Immature natural killer cell (primary cell): ENCODE data around the gene CBY2. TPM values are rescaled to one million over a fixed set of nuclear protein-coding genes. Genes with fewer than 3 reads are reported as not detected.

Experiments used
- DNase-seq, 3 donors: peaks; one replicate each; pipeline ENCODE4 v3.0.0; 2022; ENCODE audit warnings: mixed read lengths in 1 of 3
- H3K27ac Mint-ChIP-seq, 6 donors: one replicate each; pipeline ENCODE4 v1.8.0; 2020; ENCODE audit warnings: mixed read lengths in 6 of 6, mild to moderate bottlenecking in 5 of 6, inconsistent platforms in 4 of 6, moderate library complexity in 3 of 6
- H3K27me3 Mint-ChIP-seq, 3 donors: one replicate each; pipeline ENCODE4 v1.8.0; 2020 to 2021; ENCODE audit warnings: low read depth in 3 of 3, mild to moderate bottlenecking in 3 of 3, mixed read lengths in 3 of 3, moderate library complexity in 3 of 3, inconsistent platforms in 1 of 3
- H3K36me3 Mint-ChIP-seq, 3 donors: one replicate each; pipeline ENCODE4 v1.8.0; 2020; ENCODE audit warnings: mixed read lengths in 3 of 3, inconsistent platforms in 2 of 3, mild to moderate bottlenecking in 2 of 3
- H3K4me1 Mint-ChIP-seq, 2 donors: one replicate each; pipeline ENCODE4 v1.8.0; 2020; ENCODE audit warnings: inconsistent platforms in 2 of 2, mild to moderate bottlenecking in 2 of 2, mixed read lengths in 2 of 2, moderate library complexity in 1 of 2
- H3K4me3 Mint-ChIP-seq, 5 donors: one replicate each; pipeline ENCODE4 v1.8.0; 2020; ENCODE audit warnings: mild to moderate bottlenecking in 5 of 5, mixed read lengths in 5 of 5, inconsistent platforms in 3 of 5, moderate library complexity in 3 of 5
- H3K9me3 Mint-ChIP-seq, 6 donors: one replicate each; pipeline ENCODE4 v1.8.0; 2020; ENCODE audit warnings: mild to moderate bottlenecking in 6 of 6, mixed read lengths in 6 of 6, inconsistent platforms in 4 of 6, moderate library complexity in 3 of 6
- polyA plus RNA-seq, 3 donors: library from polyadenylated mRNA; unstranded; fragments of 300-500 nt; fragmentation: Illumina TruSeq; gene quantifications; one replicate each; pipeline ENCODE4 v1.2.3, GENCODE V29; 2021

The CBY2 gene
- polyA plus RNA-seq, 3 donors from 2014 or later, result not detected

DNA sequence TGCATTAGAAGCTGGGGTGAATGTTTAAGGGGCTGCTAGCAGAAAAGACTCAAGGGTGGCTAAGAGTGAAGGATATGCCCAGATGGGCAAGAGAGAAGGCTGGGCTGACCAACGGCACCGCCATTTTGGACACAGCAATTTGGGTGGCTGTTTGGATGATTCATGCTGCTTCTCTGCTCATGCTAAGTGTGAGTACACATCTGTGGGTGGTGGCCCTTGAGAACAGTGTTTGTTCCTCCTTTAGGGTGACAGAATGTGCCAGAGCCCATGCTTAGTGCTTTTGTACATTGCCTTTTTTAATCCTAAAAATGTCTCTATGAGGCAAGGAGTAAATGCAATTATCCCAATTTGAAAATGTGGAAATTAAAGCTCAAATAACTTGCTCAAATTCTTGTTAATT lies 9.8 kb downstream of the CBY2 start:
- H3K4me3 Mint-ChIP-seq, result no peak overlapping the region
- H3K27me3 Mint-ChIP-seq, result peaks cover 0 to 2% (median 0%) of the 10 kb centered on the region in 3 donors
- no peaks in the 10 kb centered on the region for H3K36me3 Mint-ChIP-seq
- no peak for DNase-seq
- no peaks in the 10 kb centered on the region for H3K9me3 Mint-ChIP-seq
- H3K27ac Mint-ChIP-seq, result no peak overlapping the region
- H3K4me1 Mint-ChIP-seq, result no peaks in the 10 kb centered on the region

DNA sequence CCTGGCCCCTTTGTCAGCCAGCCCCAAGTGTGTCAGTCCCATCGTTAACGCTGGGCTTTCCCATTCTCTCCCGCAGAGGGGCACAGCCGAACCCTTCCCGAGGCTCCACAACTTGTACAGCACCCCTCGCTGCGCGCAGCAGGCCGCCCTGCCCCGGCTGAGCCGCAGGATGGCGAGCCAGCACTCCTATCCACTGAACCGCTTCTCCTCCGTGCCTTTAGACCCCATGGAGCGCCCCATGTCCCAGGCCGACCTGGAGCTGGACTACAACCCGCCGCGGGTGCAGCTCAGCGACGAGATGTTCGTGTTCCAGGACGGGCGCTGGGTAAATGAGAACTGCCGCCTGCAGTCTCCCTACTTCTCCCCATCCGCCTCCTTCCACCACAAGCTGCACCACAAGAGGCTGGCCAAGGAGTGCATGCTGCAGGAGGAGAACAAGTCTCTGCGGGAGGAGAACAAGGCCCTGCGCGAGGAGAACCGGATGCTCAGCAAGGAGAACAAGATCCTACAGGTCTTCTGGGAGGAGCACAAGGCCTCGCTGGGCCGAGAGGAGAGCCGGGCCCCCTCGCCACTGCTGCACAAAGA lies 11.1 kb downstream of the CBY2 start:
- H3K27me3 Mint-ChIP-seq, result peaks cover 0 to 2% (median 0%) of the 10 kb centered on the region in 3 donors
- no peaks in the 10 kb centered on the region for H3K4me1 Mint-ChIP-seq
- H3K36me3 Mint-ChIP-seq, result no peaks in the 10 kb centered on the region
- no peak for DNase-seq
- H3K9me3 Mint-ChIP-seq, result no peaks in the 10 kb centered on the region
- no peak overlapping the region for H3K27ac Mint-ChIP-seq
- no peak overlapping the region for H3K4me3 Mint-ChIP-seq

DNA sequence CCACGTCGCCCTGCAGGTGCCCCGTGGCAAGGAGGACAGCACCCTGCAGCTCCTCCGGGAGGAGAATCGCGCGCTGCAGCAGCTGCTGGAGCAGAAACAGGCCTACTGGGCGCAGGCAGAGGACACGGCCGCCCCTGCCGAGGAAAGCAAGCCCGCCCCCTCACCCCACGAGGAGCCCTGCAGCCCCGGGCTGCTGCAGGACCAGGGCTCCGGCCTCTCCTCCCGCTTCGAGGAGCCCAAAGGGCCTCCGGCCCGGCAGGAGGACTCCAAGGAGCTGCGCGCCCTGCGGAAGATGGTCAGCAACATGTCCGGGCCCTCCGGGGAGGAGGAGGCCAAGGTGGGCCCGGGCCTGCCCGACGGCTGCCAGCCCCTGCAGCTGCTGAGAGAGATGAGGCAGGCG lies 11.6 kb downstream of the CBY2 start:
- DNase-seq, result no peak
- Mint-ChIP-seq H3K4me1 (no peaks in the 10 kb centered on the region), H3K27ac (no peak overlapping the region), H3K36me3 (no peaks in the 10 kb centered on the region), H3K4me3 (no peak overlapping the region), H3K27me3 (peaks cover 0 to 2% (median 0%) of the 10 kb centered on the region in 3 donors), H3K9me3 (no peaks in the 10 kb centered on the region)

DNA sequence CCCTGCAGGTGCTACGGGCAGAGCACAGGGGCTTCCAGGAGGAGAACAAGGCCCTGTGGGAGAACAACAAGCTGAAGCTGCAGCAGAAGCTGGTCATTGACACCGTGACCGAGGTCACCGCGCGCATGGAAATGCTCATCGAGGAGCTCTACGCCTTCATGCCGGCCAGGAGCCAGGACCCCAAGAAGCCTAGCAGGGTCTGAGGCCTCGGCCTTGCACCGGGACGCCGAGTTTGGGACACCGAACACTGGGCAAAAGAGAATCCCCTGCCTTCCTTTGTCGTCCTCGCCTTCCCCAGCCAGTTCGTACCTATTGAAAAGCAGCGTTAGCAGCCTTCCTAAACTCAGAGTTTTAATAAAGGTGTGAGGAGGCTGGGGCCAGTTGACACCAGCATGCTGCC lies 12.1 kb downstream of the CBY2 start:
- no peaks in the 10 kb centered on the region for H3K4me1 Mint-ChIP-seq
- no peak for DNase-seq
- peaks cover 0 to 2% (median 0%) of the 10 kb centered on the region in 3 donors for H3K27me3 Mint-ChIP-seq
- no peak overlapping the region for H3K27ac Mint-ChIP-seq
- no peak overlapping the region for H3K4me3 Mint-ChIP-seq
- no peaks in the 10 kb centered on the region for H3K36me3 Mint-ChIP-seq
- no peaks in the 10 kb centered on the region for H3K9me3 Mint-ChIP-seq

DNA sequence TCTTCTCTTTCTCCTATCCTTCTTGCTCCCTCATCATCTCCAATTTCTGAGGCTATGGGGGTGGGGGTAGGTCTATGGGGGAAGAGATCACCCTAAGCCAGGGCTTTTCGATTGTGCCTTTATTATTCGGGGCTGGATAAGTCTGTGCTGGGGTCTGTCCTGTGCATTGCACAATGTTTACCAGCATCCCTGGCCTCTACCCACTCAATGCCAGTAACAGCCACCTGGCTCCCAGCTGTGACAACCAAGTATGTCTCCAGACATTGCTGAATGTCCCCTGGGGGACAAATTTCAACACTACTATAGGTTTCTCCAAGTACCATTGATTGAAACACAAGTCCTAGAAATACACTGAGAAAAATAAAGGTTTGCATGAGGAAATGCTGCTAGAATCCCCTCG lies 13.2 kb downstream of the CBY2 start:
- Mint-ChIP-seq H3K27ac (no peak overlapping the region), H3K4me3 (no peak overlapping the region), H3K36me3 (no peaks in the 10 kb centered on the region), H3K9me3 (no peaks in the 10 kb centered on the region), H3K4me1 (no peaks in the 10 kb centered on the region), H3K27me3 (peaks cover 0 to 2% (median 0%) of the 10 kb centered on the region in 3 donors)
- DNase-seq, result no peak

DNA sequence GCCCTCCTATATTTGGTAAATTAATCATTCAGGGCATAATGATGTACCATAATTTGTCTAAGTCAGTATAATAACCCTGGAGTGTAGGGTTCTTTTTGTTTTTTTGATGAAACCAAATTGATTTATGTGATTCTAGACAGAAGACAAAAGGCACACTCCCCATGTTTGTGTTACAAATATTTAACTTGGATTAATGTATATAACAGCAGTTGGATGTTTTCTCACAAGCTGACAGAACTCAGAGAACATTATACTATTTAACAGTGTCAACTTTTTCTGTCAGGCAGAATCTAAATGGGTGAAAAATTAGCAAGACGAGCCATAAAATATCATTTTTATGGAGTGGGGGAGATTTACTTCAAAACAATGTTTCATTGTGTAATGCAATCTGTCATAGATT lies 15.2 kb downstream of the CBY2 start:
- Mint-ChIP-seq H3K27me3 (peaks cover 0 to 2% (median 0%) of the 10 kb centered on the region in 3 donors), H3K36me3 (no peaks in the 10 kb centered on the region), H3K9me3 (no peaks in the 10 kb centered on the region), H3K4me3 (no peak overlapping the region), H3K27ac (no peak overlapping the region), H3K4me1 (no peaks in the 10 kb centered on the region)
- no peak for DNase-seq

DNA sequence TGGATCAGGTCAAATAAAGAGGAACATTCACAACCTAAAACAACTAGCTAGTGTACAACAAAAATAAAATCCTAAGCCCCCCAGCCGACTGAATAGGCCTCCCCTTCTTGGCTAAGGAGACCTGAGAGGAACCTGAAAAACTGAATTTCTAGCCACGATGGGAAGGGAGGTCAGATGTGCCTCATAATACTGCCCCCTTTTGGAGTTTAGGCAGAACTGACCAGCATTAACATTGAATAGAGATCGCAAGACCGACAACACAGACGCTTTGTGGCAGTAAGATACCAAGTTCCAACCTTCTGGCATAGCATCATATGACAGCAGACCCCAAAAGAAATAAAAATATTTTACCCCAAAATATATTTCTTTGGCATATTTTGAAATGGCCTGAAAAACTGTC lies 15.9 kb downstream of the CBY2 start:
- no peak overlapping the region for H3K27ac Mint-ChIP-seq

DNA sequence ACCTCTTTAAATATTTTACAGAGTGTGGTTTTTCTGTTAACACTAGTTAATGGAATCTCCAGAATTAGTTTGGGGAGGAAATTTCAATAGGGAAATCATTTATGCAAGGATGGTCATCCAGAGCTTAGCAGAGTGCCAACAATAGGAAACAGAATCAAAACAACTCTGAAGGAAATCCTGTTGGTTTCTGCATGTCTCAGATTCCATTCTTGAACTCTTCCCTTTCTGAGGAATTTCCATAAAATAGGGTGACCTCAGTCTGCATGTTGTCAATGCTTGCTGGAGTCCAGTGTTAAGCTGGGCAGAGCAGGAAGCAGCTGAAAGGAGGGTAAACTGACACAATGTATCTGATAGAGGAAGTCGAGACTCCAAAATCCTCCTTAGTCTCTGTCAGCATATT lies 16.9 kb downstream of the CBY2 start:
- Mint-ChIP-seq H3K4me1 (no peaks in the 10 kb centered on the region), H3K27ac (no peak overlapping the region)

More for the DNA sequence above, 15.9 kb downstream of the CBY2 start:
- Mint-ChIP-seq H3K36me3 (no peaks in the 10 kb centered on the region), H3K4me1 (no peaks in the 10 kb centered on the region), H3K4me3 (no peak overlapping the region), H3K27me3 (peaks cover 0 to 3% (median 2%) of the 10 kb centered on the region in 3 donors), H3K9me3 (no peaks in the 10 kb centered on the region)
- no peak for DNase-seq

DNA sequence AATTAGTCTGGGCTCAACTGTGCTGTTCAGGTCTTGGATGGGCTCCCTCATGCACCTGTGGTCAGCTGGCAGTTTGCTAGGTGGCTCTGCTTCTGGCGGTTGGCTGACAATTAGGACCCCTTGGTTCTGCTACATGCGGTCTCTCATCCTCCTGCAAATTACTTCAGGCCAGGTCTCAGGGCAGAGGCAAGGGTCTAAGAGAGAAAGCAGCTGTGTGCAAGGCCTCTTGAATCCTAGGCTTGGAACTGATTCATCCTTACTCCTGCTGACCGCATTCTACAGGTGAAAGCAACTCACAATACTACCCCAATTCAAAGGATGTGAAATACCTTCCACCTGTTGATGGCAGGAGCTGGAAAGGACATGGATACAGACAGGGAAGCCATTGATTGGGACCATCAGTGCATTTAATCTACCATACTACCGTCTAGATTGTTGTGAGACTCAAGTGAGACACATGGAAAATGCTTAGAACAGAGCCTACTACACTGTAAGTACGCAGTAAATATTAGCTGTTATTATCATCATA lies 19.1 kb downstream of the CBY2 start:
- peaks cover 0 to 4% (median 3%) of the 10 kb centered on the region in 3 donors for H3K27me3 Mint-ChIP-seq
- H3K36me3 Mint-ChIP-seq, result no peaks in the 10 kb centered on the region
- no peak overlapping the region for H3K4me3 Mint-ChIP-seq

More for the DNA sequence above, 16.9 kb downstream of the CBY2 start:
- no peaks in the 10 kb centered on the region for H3K9me3 Mint-ChIP-seq
- peaks cover 0 to 3% (median 2%) of the 10 kb centered on the region in 3 donors for H3K27me3 Mint-ChIP-seq
- H3K4me3 Mint-ChIP-seq, result no peak overlapping the region
- no peaks in the 10 kb centered on the region for H3K36me3 Mint-ChIP-seq
- DNase-seq, result no peak

DNA sequence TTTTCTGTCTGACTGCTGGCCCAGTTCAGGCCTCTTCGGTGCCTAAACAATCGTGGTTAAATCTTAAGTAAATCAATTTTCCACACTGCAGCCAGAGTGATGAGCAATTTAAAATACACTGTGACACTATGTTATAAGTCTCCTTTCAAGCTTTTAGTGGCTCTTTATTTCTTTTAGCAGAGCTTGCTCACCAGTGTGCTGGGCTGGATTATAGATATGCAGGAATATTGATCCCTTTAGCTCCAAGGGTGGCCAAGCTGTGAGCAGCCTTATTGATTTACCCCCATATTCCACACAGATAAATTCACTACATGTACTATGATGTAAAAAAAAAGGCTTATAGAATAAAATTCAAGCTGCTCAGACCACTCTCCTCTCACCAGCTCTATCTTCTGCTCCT lies 21.7 kb downstream of the CBY2 start:
- no peak overlapping the region for H3K27ac Mint-ChIP-seq
- no peaks in the 10 kb centered on the region for H3K4me1 Mint-ChIP-seq
- no peaks in the 10 kb centered on the region for H3K36me3 Mint-ChIP-seq
- no peaks in the 10 kb centered on the region for H3K9me3 Mint-ChIP-seq
- no peak for DNase-seq
- no peak overlapping the region for H3K4me3 Mint-ChIP-seq
- peaks cover 2 to 5% (median 4%) of the 10 kb centered on the region in 3 donors for H3K27me3 Mint-ChIP-seq

More for the DNA sequence above, 19.1 kb downstream of the CBY2 start:
- Mint-ChIP-seq H3K9me3 (no peaks in the 10 kb centered on the region), H3K4me1 (no peaks in the 10 kb centered on the region), H3K27ac (no peak overlapping the region)
- no peak for DNase-seq

DNA sequence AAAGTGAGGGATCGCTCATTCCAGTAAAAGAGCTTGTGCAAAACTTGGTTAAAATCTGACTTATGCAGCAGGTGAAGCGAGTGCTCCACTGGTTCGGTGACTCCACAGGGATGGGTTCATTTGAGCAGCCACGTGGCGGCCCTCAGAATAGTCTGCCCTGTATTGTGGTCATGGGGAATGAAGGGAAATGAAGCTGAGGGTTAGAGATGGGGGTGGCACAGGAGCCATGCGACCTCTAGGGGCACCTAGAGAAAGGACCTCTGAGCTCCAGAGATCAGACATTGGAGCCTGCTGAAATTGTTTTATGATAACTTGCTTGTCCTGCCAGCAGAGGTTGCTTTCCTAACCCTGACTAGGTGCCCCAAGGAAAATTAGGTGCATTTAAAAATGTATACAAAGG lies 26.6 kb downstream of the CBY2 start:
- Mint-ChIP-seq H3K27me3 (peaks cover 2 to 4% (median 2%) of the 10 kb centered on the region in 3 donors), H3K4me3 (no peak overlapping the region), H3K27ac (no peak overlapping the region), H3K36me3 (no peaks in the 10 kb centered on the region), H3K9me3 (no peaks in the 10 kb centered on the region), H3K4me1 (no peaks in the 10 kb centered on the region)
- no peak for DNase-seq

DNA sequence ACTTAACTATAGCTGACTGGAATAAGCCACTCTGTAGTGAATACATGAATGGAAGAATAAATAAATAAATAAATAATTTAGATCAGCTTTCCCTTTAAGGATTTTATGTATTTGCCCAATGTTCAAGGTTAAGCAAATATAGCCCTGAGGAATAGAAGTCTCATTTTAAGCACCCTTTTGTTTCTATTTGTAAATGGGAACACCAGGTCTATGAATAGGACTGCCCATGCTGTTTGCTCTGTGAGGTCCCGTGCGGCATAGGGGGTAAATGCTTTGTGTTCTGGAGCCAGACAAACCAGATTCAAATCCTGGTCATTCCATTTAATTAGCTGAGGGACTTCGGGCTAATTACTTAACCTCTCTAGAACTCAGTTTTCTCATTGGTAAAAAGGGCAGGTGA lies 29.3 kb downstream of the CBY2 start:
- H3K9me3 Mint-ChIP-seq, result no peaks in the 10 kb centered on the region
- peaks cover 1 to 2% (median 2%) of the 10 kb centered on the region in 3 donors for H3K27me3 Mint-ChIP-seq
- no peaks in the 10 kb centered on the region for H3K36me3 Mint-ChIP-seq
- H3K4me1 Mint-ChIP-seq, result no peaks in the 10 kb centered on the region
- no peak for DNase-seq
- H3K4me3 Mint-ChIP-seq, result no peak overlapping the region
- H3K27ac Mint-ChIP-seq, result no peak overlapping the region

DNA sequence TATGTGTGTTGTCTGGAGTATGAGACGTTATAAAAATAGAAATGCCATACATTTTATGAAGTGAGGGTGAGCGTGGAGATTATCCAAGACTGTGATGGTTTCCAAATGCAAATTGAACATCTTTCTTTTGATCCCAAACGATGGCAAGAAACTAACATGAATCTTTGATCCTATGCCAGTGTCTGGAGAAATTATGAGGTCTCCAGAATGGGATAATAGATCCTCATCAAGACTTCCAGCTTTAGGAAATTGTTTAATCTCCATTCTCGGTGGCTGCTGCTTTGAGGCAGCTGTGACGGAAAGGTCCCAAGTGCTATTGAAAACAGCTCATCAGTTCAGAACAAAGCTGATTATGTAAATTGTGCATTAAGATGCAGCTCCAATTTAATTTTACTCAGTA lies 30.8 kb downstream of the CBY2 start:
- no peaks in the 10 kb centered on the region for H3K36me3 Mint-ChIP-seq
- no peaks in the 10 kb centered on the region for H3K4me1 Mint-ChIP-seq
- H3K9me3 Mint-ChIP-seq, result no peaks in the 10 kb centered on the region
- no peak overlapping the region for H3K27ac Mint-ChIP-seq
- peaks cover 0 to 2% (median under 1%) of the 10 kb centered on the region in 3 donors for H3K27me3 Mint-ChIP-seq
- no peak for DNase-seq
- no peak overlapping the region for H3K4me3 Mint-ChIP-seq

DNA sequence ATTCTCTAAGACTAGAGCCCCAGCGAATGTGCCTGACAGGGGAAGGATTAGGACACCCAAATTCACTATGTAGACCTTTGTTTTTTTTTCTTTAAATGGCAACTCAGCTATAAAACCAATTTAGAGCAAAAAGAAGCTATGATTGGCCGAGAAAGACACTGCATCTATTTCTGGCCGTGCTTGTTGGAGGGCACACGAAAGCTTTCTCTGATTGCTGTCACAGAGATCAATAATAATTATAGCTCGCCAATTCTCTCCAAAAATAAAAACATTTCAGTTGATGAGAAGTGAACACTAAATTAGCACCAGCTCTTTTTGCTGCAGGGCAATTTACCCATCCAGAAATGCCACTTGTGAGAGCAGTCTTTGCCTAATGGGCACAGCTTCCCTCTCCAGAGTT lies 31.2 kb downstream of the CBY2 start:
- H3K27ac Mint-ChIP-seq, result no peak overlapping the region
- no peak for DNase-seq
- H3K4me1 Mint-ChIP-seq, result no peaks in the 10 kb centered on the region
- no peak overlapping the region for H3K4me3 Mint-ChIP-seq
- H3K27me3 Mint-ChIP-seq, result peaks cover 0 to 2% (median 0%) of the 10 kb centered on the region in 3 donors
- no peaks in the 10 kb centered on the region for H3K9me3 Mint-ChIP-seq
- H3K36me3 Mint-ChIP-seq, result no peaks in the 10 kb centered on the region

DNA sequence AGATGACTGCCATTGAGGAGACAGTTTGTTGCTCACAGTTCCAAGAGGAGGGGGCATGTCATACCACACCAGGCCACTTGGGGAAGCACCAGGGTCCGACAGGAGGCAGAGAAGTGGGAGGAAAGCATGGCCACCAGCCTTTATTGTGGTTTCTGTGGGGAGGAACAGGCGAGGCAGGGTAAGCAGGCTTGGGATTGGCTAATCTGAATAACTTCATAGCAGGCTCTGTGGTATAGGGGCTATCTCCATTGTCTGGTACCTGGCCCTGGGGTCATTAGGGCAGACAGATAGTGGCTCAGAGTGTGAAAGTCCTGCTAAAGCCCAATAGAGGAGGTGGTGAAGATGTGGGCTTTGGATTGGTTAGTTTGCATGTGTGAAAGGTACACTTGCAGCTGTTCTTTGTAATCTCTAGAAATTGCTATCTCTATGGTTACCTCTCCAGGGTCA lies 35.5 kb downstream of the CBY2 start:
- no peak overlapping the region for H3K27ac Mint-ChIP-seq
- peaks cover 0 to 2% (median 0%) of the 10 kb centered on the region in 3 donors for H3K27me3 Mint-ChIP-seq
- H3K36me3 Mint-ChIP-seq, result no peaks in the 10 kb centered on the region
- DNase-seq, result no peak
- H3K9me3 Mint-ChIP-seq, result no peaks in the 10 kb centered on the region
- H3K4me3 Mint-ChIP-seq, result no peak overlapping the region
- no peaks in the 10 kb centered on the region for H3K4me1 Mint-ChIP-seq
